GM23338 (cell line): ENCODE results near the gene SLC5A7. TPM values are rescaled to one million over a fixed set of nuclear protein-coding genes. Genes with fewer than 3 reads are reported as not detected.

Experiments used
- ATAC-seq: fragments of 200-7000 bp; cut with Tn5 transposase; 3 replicates; pipeline ENCODE4 v1.9.1; 2020
- DNase-seq: peaks from one replicate; pipeline ENCODE4 v3.0.0-alpha.2; 2015; ENCODE audit warnings: low spot score
- H2AFZ ChIP-seq: fragments of 200-600 bp; sonication (generic); 2 replicates; pipeline ENCODE4 v1.8.0; 2016; ENCODE audit warnings: antibody characterized with exemption, mild to moderate bottlenecking, moderate library complexity
- H3F3A ChIP-seq: fragments of 200-600 bp; sonication (generic); replicated peaks from 2 replicates; pipeline ENCODE4 v1.8.0; 2017; ENCODE audit warnings: antibody characterized with exemption, mixed run types, low read depth
- H3K27ac ChIP-seq: fragments of 200-600 bp; sonication (generic); 2 replicates; pipeline ENCODE4 v1.6.1; 2016; ENCODE audit warnings: low read depth
- H3K27me3 ChIP-seq: fragments of 200-600 bp; sonication (generic); 2 replicates; pipeline ENCODE4 v1.8.0; 2016; ENCODE audit warnings: mild to moderate bottlenecking, mixed run types, moderate library complexity; ENCODE audit not compliant: insufficient read depth
- H3K36me3 ChIP-seq: fragments of 200-600 bp; sonication (generic); 2 replicates; pipeline ENCODE4 v1.8.0; 2016; ENCODE audit warnings: mild to moderate bottlenecking; ENCODE audit not compliant: insufficient read depth
- H3K4me1 ChIP-seq: fragments of 200-600 bp; sonication (generic); 2 replicates; pipeline ENCODE4 v1.8.0; 2016; ENCODE audit warnings: mild to moderate bottlenecking, moderate library complexity; ENCODE audit not compliant: insufficient read depth
- H3K4me2 ChIP-seq: fragments of 200-600 bp; sonication (generic); 2 replicates; pipeline ENCODE4 v1.7.1; 2017; ENCODE audit warnings: mixed run types
- H3K4me3 ChIP-seq: fragments of 200-600 bp; sonication (generic); 2 replicates; pipeline ENCODE4 v1.6.1; 2016; ENCODE audit warnings: mixed run types
- H3K79me2 ChIP-seq: fragments of 200-600 bp; sonication (generic); replicated peaks from 2 replicates; pipeline ENCODE4 v1.8.0; 2017; ENCODE audit warnings: mild to moderate bottlenecking; ENCODE audit not compliant: insufficient read depth
- H3K9me2 ChIP-seq: fragments of 200-600 bp; sonication (generic); 2 replicates; pipeline ENCODE4 v1.8.0; 2017; ENCODE audit not compliant: insufficient read depth
- H4K20me1 ChIP-seq: fragments of 200-600 bp; sonication (generic); replicated peaks from 2 replicates; pipeline ENCODE4 v1.8.0; 2017; ENCODE audit warnings: mild to moderate bottlenecking; ENCODE audit not compliant: insufficient read depth
- H3K27ac Mint-ChIP-seq: 2 replicates; pipeline ENCODE4 v1.8.0; 2020; ENCODE audit warnings: inconsistent platforms, mild to moderate bottlenecking, moderate library complexity, mixed read lengths
- H3K27me3 Mint-ChIP-seq: 3 replicates; pipeline ENCODE4 v1.8.0; 2022; ENCODE audit warnings: low read depth, mild to moderate bottlenecking, moderate library complexity, mixed read lengths, inconsistent platforms; ENCODE audit not compliant: insufficient read depth, poor library complexity
- H3K36me3 Mint-ChIP-seq: 3 replicates; pipeline ENCODE4 v1.8.0; 2021; ENCODE audit warnings: low read depth, mild to moderate bottlenecking, inconsistent platforms, moderate library complexity, mixed read lengths
- H3K4me1 Mint-ChIP-seq: 3 replicates; pipeline ENCODE4 v1.8.0; 2020; ENCODE audit warnings: mild to moderate bottlenecking, inconsistent platforms, mixed read lengths
- H3K4me3 Mint-ChIP-seq: 3 replicates; pipeline ENCODE4 v1.8.0; 2021; ENCODE audit warnings: moderate library complexity, mild to moderate bottlenecking, inconsistent platforms, mixed read lengths
- H3K9me3 Mint-ChIP-seq: 3 replicates; pipeline ENCODE4 v1.8.0; 2020; ENCODE audit warnings: moderate library complexity, mild to moderate bottlenecking, inconsistent platforms, mixed read lengths
- CREB1 ChIP-seq: fragments of 250-450 bp; sonication (Bioruptor Pico); IDR thresholded peaks from 2 replicates; pipeline ENCODE4 v1.5.0; 2020; ENCODE audit warnings: low read depth, mild to moderate bottlenecking, moderate library complexity
- EZH2 ChIP-seq: fragments of 200-600 bp; sonication (generic); IDR thresholded peaks from one replicate; pipeline ENCODE4 v1.8.0; 2017; ENCODE audit warnings: antibody characterized with exemption, mild to moderate bottlenecking, low read depth; ENCODE audit not compliant: unreplicated experiment
- EZH2phosphoT487 ChIP-seq: fragments of 200-600 bp; sonication (generic); IDR thresholded peaks from one replicate; pipeline ENCODE4 v1.8.1; 2018; ENCODE audit warnings: antibody characterized with exemption; ENCODE audit not compliant: unreplicated experiment
- JUNB ChIP-seq: IDR thresholded peaks from one replicate; pipeline ENCODE4 v1.6.1; 2016; ENCODE audit warnings: antibody characterized with exemption; ENCODE audit not compliant: unreplicated experiment
- NANOG ChIP-seq: IDR thresholded peaks from 2 replicates; pipeline ENCODE4 v1.6.1; 2016; ENCODE audit warnings: antibody characterized with exemption, borderline replicate concordance
- POLR2AphosphoS5 ChIP-seq: IDR thresholded peaks from 2 replicates; pipeline ENCODE4 v1.6.1; 2016; ENCODE audit warnings: antibody characterized with exemption, low read depth
- STAT1 ChIP-seq: IDR thresholded peaks from one replicate; pipeline ENCODE4 v1.6.1; 2016; ENCODE audit warnings: antibody characterized with exemption; ENCODE audit not compliant: unreplicated experiment
- ZNF114 ChIP-seq: fragments of 250-450 bp; sonication (Bioruptor Pico); IDR thresholded peaks from 2 replicates; pipeline ENCODE4 v1.5.0; 2020; ENCODE audit warnings: mild to moderate bottlenecking, moderate library complexity
- ZNF331 ChIP-seq: fragments of 250-450 bp; sonication (Bioruptor Pico); IDR thresholded peaks from 2 replicates; pipeline ENCODE4 v1.5.0; 2020; ENCODE audit warnings: low read depth, mild to moderate bottlenecking, moderate library complexity
- polyA plus RNA-seq: library from polyadenylated mRNA; unstranded; fragments of >200 nt; fragmentation: Nextera tagmentation; extraction: Ambion mirVana; gene quantifications from 2 replicates; pipeline ENCODE4 v1.2.1, GENCODE V29; 2016
- total RNA-seq: library from RNA; depleted of rRNA; stranded (reverse); fragments of >200 nt; shearing (Covaris generic); gene quantifications from 2 replicates; pipeline ENCODE4 v1.2.3, GENCODE V29; 2014
- TF ChIP-seq, protein P1 (sequence below), 2 experiments: fragments of 200-600 bp in 1 of 2; sonication (generic) in 1 of 2; conservative IDR thresholded peaks; 2 replicates each; pipeline versions ENCODE4 v1.5.1 to v1.6.1; 2016 to 2017; ENCODE audit warnings: antibody characterized with exemption in 2 of 2, low read depth in 2 of 2, mild to moderate bottlenecking in 2 of 2, moderate library complexity in 1 of 2
- TF ChIP-seq, protein P2 (sequence below): fragments of 250-450 bp; sonication (Bioruptor Pico); IDR thresholded peaks from 2 replicates; pipeline ENCODE4 v1.5.0; 2020; ENCODE audit warnings: mild to moderate bottlenecking, moderate library complexity
- TF ChIP-seq, protein P3 (sequence below): IDR thresholded peaks from one replicate; pipeline ENCODE4 v1.6.1; 2018; ENCODE audit warnings: antibody characterized with exemption; ENCODE audit not compliant: unreplicated experiment
- TF ChIP-seq, protein P4 (sequence below): IDR thresholded peaks from 2 replicates; pipeline ENCODE4 v1.6.1; 2016; ENCODE audit warnings: antibody characterized with exemption

Gene SLC5A7
- total and polyA plus RNA-seq, 2 experiments from 2014 or later: 0.05 to 0.17 TPM

DNA sequence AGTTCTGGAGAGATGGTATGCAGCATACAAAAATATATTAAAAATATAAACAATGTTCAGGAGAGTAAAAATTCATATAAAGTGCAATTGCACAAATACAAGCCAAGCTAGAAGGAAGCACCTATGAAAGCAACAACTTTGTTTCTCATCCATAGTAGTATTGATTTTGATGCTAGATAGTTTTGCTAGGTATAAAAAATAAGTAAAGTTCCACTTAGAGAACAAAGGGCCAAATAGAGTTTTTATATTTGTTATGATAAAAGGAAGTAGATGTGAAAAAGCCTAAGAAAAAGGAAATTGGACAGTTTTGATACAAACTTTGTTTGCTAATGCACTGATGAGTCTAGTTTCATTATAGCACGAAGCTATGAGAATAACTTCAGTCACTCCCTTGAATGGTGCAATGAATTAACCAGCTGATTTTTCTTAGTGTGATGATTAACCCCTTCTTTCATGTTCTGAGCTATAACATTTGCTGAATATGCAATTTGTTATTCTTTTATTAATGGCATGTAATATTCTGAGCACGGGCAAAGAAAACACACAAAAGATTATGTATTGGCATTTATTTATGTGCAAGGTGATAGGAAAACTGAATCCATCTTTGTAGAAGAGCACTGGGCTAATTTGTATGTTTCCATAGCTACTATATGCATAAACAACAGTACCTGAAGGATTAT is 24.7 kb downstream of the SLC5A7 start:
- no peak overlapping the region for H3K4me3 ChIP-seq
- no peak overlapping the region for H3K27ac ChIP-seq
- H3K4me1 Mint-ChIP-seq: peaks cover 5% of the 10 kb centered on the region; the same call in 2 of the 3 replicates
- DNase-seq (no peak), ATAC-seq (no peak)
- 0 out of 2 replicates have a peak, but pooled peaks cover 4% of the 10 kb centered on the region for H3K36me3 ChIP-seq
- H3K79me2 ChIP-seq: no peaks in the 10 kb centered on the region
- H3K36me3 Mint-ChIP-seq: peaks cover 13% of the 10 kb centered on the region; the same call in 2 of the 3 replicates
- H3K9me2 ChIP-seq: peaks cover 10% of the 10 kb centered on the region; the same call in 1 of the 2 replicates
- no peaks in the 10 kb centered on the region for H3K27me3 ChIP-seq
- no peak overlapping the region for H3K4me3 Mint-ChIP-seq
- H3K4me2 ChIP-seq: no peak overlapping the region
- H4K20me1 ChIP-seq: no peaks in the 10 kb centered on the region
- H2AFZ ChIP-seq: no peak overlapping the region
- TF ChIP-seq EZH2phosphoT487 (no peak), EZH2 (no peak), POLR2AphosphoS5 (no peak), STAT1 (no peak), ZNF331 (CRISPR knock-in tag) (no peak), CREB1 (no peak), JUNB (no peak), NANOG (no peak), ZNF114 (no peak)
- TF ChIP-seq, protein P1, sequence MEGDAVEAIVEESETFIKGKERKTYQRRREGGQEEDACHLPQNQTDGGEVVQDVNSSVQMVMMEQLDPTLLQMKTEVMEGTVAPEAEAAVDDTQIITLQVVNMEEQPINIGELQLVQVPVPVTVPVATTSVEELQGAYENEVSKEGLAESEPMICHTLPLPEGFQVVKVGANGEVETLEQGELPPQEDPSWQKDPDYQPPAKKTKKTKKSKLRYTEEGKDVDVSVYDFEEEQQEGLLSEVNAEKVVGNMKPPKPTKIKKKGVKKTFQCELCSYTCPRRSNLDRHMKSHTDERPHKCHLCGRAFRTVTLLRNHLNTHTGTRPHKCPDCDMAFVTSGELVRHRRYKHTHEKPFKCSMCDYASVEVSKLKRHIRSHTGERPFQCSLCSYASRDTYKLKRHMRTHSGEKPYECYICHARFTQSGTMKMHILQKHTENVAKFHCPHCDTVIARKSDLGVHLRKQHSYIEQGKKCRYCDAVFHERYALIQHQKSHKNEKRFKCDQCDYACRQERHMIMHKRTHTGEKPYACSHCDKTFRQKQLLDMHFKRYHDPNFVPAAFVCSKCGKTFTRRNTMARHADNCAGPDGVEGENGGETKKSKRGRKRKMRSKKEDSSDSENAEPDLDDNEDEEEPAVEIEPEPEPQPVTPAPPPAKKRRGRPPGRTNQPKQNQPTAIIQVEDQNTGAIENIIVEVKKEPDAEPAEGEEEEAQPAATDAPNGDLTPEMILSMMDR (conservative IDR thresholded peaks at IDR 0.05; ENCODE audit: low read depth in 2 of 2): no peak
- TF ChIP-seq, protein P2, sequence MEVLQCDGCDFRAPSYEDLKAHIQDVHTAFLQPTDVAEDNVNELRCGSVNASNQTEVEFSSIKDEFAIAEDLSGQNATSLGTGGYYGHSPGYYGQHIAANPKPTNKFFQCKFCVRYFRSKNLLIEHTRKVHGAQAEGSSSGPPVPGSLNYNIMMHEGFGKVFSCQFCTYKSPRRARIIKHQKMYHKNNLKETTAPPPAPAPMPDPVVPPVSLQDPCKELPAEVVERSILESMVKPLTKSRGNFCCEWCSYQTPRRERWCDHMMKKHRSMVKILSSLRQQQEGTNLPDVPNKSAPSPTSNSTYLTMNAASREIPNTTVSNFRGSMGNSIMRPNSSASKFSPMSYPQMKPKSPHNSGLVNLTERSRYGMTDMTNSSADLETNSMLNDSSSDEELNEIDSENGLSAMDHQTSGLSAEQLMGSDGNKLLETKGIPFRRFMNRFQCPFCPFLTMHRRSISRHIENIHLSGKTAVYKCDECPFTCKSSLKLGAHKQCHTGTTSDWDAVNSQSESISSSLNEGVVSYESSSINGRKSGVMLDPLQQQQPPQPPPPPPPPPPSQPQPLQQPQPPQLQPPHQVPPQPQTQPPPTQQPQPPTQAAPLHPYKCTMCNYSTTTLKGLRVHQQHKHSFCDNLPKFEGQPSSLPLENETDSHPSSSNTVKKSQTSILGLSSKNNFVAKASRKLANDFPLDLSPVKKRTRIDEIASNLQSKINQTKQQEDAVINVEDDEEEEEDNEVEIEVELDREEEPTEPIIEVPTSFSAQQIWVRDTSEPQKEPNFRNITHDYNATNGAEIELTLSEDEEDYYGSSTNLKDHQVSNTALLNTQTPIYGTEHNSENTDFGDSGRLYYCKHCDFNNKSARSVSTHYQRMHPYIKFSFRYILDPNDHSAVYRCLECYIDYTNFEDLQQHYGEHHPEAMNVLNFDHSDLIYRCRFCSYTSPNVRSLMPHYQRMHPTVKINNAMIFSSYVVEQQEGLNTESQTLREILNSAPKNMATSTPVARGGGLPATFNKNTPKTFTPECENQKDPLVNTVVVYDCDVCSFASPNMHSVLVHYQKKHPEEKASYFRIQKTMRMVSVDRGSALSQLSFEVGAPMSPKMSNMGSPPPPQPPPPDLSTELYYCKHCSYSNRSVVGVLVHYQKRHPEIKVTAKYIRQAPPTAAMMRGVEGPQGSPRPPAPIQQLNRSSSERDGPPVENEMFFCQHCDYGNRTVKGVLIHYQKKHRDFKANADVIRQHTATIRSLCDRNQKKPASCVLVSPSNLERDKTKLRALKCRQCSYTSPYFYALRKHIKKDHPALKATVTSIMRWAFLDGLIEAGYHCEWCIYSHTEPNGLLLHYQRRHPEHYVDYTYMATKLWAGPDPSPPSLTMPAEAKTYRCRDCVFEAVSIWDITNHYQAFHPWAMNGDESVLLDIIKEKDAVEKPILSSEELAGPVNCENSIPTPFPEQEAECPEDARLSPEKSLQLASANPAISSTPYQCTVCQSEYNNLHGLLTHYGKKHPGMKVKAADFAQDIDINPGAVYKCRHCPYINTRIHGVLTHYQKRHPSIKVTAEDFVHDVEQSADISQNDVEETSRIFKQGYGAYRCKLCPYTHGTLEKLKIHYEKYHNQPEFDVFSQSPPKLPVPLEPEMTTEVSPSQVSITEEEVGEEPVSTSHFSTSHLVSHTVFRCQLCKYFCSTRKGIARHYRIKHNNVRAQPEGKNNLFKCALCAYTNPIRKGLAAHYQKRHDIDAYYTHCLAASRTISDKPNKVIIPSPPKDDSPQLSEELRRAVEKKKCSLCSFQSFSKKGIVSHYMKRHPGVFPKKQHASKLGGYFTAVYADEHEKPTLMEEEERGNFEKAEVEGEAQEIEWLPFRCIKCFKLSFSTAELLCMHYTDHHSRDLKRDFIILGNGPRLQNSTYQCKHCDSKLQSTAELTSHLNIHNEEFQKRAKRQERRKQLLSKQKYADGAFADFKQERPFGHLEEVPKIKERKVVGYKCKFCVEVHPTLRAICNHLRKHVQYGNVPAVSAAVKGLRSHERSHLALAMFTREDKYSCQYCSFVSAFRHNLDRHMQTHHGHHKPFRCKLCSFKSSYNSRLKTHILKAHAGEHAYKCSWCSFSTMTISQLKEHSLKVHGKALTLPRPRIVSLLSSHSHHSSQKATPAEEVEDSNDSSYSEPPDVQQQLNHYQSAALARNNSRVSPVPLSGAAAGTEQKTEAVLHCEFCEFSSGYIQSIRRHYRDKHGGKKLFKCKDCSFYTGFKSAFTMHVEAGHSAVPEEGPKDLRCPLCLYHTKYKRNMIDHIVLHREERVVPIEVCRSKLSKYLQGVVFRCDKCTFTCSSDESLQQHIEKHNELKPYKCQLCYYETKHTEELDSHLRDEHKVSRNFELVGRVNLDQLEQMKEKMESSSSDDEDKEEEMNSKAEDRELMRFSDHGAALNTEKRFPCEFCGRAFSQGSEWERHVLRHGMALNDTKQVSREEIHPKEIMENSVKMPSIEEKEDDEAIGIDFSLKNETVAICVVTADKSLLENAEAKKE: no peak
- TF ChIP-seq, protein P3, sequence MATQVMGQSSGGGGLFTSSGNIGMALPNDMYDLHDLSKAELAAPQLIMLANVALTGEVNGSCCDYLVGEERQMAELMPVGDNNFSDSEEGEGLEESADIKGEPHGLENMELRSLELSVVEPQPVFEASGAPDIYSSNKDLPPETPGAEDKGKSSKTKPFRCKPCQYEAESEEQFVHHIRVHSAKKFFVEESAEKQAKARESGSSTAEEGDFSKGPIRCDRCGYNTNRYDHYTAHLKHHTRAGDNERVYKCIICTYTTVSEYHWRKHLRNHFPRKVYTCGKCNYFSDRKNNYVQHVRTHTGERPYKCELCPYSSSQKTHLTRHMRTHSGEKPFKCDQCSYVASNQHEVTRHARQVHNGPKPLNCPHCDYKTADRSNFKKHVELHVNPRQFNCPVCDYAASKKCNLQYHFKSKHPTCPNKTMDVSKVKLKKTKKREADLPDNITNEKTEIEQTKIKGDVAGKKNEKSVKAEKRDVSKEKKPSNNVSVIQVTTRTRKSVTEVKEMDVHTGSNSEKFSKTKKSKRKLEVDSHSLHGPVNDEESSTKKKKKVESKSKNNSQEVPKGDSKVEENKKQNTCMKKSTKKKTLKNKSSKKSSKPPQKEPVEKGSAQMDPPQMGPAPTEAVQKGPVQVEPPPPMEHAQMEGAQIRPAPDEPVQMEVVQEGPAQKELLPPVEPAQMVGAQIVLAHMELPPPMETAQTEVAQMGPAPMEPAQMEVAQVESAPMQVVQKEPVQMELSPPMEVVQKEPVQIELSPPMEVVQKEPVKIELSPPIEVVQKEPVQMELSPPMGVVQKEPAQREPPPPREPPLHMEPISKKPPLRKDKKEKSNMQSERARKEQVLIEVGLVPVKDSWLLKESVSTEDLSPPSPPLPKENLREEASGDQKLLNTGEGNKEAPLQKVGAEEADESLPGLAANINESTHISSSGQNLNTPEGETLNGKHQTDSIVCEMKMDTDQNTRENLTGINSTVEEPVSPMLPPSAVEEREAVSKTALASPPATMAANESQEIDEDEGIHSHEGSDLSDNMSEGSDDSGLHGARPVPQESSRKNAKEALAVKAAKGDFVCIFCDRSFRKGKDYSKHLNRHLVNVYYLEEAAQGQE: no peak
- TF ChIP-seq, protein P4, sequence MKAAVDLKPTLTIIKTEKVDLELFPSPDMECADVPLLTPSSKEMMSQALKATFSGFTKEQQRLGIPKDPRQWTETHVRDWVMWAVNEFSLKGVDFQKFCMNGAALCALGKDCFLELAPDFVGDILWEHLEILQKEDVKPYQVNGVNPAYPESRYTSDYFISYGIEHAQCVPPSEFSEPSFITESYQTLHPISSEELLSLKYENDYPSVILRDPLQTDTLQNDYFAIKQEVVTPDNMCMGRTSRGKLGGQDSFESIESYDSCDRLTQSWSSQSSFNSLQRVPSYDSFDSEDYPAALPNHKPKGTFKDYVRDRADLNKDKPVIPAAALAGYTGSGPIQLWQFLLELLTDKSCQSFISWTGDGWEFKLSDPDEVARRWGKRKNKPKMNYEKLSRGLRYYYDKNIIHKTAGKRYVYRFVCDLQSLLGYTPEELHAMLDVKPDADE: no peak
- no peaks in the 10 kb centered on the region for H3F3A ChIP-seq
- H3K27ac Mint-ChIP-seq: no peak overlapping the region
- H3K4me1 ChIP-seq: no peaks in the 10 kb centered on the region
- peaks cover 18% of the 10 kb centered on the region for H3K9me3 Mint-ChIP-seq
- H3K27me3 Mint-ChIP-seq: no peaks in the 10 kb centered on the region
